Prostate gland (tissue), 2 donors: ENCODE measurements around the gene OTOG.

ENCODE experiments used
- CTCF ChIP-seq, 4 experiments: fragments of 200-600 bp in 2 of 4; fragments of 450-650 bp in 2 of 4; sonication (generic) in 2 of 4; IDR thresholded peaks; 1 replicate in 3 of 4; 2 replicates in 1 of 4; pipeline ENCODE4 v1.5.1; 2016 to 2019; ENCODE audit warnings: antibody characterized with exemption in 4 of 4, mild to moderate bottlenecking in 2 of 4, moderate library complexity in 2 of 4
- POLR2A ChIP-seq: fragments of 450-650 bp; IDR thresholded peaks from one replicate; pipeline ENCODE4 v1.6.1; 2016; ENCODE audit warnings: antibody characterized with exemption, mild to moderate bottlenecking

GRCh38 chr11:17682848-17683247 lies 135.8 kb downstream of the OTOG start:
- TF ChIP-seq CTCF (IDR thresholded peaks at IDR 0.05) (no peak), POLR2A (no peak)
